Gastroesophageal sphincter (tissue), 3 donors: ENCODE results near the gene SS18.

Experiments
- CTCF ChIP-seq, 4 experiments: fragments of 200-600 bp in 2 of 4; fragments of 450-650 bp in 2 of 4; sonication (generic) in 1 of 4; IDR thresholded peaks; one replicate each; pipeline ENCODE4 v1.5.1; 2017 to 2019; ENCODE audit warnings: antibody characterized with exemption in 4 of 4, mild to moderate bottlenecking in 2 of 4, moderate library complexity in 2 of 4
- EP300 ChIP-seq: sonication (generic); formaldehyde crosslinking; IDR thresholded peaks from one replicate; pipeline ENCODE4 v1.6.1; 2017; ENCODE audit warnings: antibody characterized with exemption, mild to moderate bottlenecking
- POLR2A ChIP-seq, 2 donors: fragments of 450-650 bp; IDR thresholded peaks; one replicate each; pipeline ENCODE4 v1.6.1; 2017; ENCODE audit warnings: antibody characterized with exemption in 2 of 2, mild to moderate bottlenecking in 2 of 2, moderate library complexity in 1 of 2

DNA sequence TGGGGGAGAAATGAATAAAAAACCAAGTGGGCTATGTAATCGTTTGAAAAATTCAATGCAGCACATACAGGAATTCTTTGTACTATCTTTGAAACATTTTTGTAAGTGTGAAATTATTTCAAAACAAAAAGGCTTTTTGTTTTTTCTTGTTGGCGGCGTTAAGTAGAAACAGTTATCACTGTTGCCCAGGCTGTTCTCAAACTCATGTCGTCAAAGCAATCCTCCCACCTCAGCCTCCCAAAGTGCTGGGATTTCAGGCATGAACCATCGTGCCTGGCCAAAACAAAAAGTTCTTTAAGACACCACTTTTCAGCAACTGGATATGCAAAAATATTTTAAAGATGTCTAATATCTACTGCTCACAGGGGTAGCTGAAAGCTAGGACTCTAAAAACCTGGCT lies 5.4 kb downstream of the SS18 start:
- TF ChIP-seq CTCF (IDR thresholded peaks at IDR 0.05): no peak
- no peak for TF ChIP-seq EP300
- no peak for TF ChIP-seq POLR2A (IDR thresholded peaks at IDR 0.05)
